ENCODE data around the gene KRT76.
"Not testable (repeated sequence)": the region's sequence is repeated elsewhere in the genome, so short reads cannot be mapped to it uniquely, and the experiment has no call there.

Gene KRT76

DNA sequence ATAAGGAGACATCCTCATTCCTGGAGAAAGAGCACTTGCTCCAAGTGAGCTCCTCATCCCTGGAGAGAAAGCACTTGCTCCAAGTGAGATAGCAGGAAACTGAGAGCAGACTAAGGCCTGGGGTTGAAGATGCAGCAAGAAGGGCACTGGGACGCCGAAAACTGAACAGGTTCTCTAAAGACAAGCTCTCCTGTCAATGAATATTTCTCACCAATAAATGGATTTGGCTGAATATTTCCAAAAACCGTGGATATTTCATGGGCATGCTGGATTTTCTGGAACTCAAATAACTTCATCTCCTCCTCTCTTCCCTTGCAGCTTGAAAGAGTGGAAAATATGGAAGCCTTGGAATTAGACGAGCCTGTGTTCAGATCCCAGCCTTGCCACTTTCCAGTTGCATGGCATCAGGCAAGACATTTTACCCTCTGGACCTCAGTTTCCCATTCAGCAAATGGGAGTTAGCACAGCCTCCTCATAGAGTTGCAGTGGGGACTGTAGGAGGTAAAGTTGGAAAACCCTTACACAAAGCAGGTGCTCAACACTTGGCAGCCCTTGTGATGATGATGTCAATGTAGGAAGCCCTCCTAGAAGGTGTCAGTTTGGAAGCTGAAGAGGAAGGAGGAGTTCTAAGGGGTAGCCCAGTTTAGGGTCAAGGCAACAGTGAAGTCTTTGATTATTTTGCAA is 4.4 kb upstream of the KRT76 start:
- DNase-seq (ENCODE audit: low read depth): no peak

DNA sequence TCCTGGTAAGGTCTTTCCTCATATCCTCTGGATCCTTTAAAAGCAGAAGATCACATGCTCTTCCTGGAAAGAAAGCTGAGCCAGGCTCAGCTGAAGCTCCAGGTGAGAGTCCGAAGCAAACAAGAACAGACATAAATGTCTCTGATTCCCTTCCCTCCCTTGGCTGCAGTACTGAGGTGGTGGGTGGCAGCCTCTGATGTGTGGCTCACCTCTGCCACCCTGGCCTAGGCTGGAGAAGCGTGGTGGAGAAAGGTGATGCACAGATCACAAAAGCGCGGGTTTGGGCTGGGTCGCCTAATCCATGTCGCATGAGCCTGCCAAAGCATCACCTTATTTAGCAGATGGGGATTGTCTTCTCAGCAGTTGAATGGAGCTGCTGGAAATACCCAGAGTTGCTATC is 2.8 kb upstream of the KRT76 start:
- no peak for DNase-seq (ENCODE audit: low read depth)

DNA sequence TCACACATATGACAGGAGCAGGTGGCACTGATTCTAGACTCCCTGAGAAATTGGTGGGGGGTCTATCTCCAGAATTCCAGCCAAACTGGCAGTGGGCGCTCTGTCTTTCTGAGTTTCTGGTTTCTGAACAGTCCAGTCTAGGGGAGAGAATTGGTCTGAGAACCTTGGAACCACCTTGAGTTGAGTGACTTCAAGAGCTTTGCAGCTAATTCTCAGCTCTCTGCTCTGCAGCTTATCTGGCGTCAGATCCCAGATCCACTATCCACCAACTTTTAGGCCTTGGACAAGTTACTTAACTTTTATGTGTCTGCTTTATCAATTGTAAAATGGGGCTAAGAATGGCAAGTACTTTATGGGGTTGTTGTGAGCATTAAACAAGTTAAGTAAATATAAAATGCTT is 1.7 kb upstream of the KRT76 start:
- no peak for DNase-seq (ENCODE audit: low read depth)

DNA sequence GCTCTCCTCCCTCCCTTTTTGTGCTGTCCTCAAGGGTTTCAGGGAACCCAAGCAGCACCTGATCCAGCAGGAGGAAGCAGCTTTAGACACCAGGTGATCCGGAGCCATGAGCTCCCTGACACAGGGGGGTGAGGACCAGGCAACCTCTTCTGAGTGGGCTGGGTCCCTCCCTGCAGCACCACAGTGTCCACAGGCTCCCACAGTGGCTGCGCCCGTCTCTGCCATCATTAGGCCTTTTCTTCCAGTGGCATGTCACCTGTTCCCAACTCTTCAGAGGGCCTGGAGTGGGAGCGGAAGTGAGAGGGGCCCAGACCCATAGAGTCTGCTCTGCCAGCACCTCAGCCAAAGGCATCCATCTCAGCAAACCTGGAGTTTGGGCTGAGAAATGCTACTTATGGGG is 421 bp upstream of the KRT76 start:
- no peak for DNase-seq (ENCODE audit: low read depth)

DNA sequence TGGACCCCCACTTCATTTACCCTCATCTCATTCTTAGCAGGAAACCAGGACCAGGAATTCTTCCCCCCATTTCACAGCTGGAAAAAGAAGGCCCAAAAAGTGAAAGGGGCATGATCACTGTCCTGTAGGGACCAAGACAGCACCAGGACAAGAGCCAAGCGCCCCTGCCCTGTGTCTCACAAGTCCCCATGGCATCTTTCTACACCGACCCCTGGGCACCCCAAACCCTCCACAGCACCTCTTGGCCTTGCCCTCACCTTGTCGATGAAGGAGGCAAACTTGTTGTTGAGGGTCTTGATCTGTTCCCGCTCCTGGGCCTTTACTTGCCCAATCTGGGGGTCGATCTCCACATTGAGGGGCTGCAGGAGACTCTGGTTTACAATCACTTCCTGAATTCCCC is 710 bp downstream of the KRT76 start:
- DNase-seq (ENCODE audit: low read depth): no peak

DNA sequence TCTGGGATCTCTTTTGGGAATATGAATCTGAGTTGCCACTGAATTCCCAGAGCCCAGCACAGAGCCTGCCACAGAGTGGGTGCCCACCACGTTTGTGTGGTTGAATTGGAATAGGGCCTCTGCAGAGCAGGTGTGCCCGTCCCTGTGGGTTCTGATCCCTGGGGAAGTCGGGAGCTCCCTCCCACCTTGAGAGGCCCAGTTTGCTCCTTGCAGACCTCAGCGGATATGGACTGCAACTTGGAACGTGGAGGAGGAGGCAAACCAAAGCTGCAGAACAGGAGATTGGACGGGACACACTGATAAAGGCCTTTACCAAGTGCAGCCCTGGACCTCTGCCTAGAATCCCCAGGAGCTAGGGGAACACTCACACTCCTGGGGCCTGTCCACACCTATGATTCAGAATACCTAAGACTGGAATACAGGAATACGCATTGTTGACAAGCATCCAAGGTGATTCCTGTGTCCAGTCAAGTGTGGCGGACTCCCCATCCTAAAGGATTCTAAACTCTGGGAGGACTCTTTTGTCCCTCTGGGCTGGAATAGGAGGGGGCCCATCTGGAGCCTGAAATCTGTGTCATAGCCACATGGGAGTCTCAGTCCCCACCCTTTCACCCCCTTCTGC is 2.4 kb downstream of the KRT76 start:
- no peak for DNase-seq (ENCODE audit: low read depth)

DNA sequence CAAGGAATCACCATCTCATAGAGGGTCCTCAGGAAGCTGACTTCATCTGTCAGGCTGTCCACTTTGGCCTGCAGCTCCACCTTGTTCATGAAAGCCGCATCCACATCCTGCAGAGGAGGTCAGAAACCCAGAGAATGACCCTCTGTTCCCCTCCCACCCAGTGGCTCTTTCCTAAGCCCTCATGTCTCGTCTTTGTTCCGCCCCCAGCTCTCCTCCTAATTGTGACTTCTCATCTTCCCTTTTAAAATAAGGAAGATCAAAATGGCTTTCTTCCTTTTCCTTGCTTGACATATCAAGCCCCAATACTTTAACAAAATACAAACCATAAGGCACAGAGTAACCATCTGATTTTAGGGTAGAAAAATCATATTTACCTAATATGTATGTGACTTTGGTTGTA is 4.4 kb downstream of the KRT76 start:
- DNase-seq (ENCODE audit: low read depth): no peak

DNA sequence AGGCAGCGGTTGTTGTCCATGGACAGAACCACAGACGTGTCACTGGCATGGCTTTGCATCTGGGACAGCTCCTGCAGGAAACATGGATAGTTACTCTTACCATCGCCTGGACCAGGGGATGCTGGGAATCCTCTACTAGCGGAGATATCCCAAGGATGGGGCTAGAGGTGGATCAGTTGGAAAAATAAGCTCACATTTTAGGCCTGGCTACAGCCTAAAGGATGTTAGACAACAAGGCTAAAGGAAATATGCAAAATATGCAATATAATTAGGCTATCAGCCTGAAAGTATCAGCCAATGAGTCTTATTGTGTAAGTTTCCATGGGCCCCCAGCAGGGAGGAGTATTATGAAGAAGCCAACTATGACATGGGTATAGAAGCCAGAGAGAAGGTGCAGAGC is 5.0 kb downstream of the KRT76 start:
- DNase-seq (ENCODE audit: low read depth): no peak

DNA sequence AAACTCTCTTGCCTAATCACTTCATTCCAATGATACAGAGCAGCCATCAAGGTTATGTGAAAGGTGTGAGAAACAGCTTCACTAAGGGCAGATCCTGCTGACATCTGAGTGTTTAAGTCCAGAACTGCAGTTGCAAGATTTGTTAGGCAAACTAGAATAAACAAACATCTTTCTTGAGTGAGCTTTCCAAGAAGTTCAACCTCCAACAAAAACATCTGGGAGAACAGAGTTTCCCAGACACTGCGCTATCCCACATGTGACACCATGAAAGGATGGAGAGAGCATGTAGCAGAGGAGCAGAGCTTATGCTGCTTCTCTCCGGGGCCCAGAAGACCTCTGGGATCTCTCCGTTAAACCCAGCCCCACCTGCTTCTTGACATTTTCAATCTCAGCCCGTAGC is 5.6 kb downstream of the KRT76 start:
- no peak for DNase-seq (ENCODE audit: low read depth)

DNA sequence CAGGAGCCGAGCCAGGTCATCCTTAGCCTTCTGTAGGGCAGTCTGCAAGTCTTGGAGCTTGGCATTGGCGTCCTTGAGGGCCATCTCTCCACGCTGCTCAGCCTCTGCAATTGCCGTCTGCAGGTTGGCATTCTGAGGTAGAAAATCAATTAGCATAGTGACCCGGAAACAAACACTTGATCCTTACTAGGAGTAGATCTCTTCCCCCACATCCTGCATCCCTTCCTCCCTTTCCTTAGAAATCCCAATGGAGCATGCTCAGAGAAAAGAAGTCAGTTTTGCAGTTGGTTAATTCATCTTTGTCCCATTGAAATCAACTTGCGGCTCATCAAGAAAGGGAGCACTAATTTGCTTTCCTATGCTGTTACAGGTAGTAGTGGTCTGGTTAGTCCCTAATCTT is 6.1 kb downstream of the KRT76 start:
- no peak for DNase-seq (ENCODE audit: low read depth)

DNA sequence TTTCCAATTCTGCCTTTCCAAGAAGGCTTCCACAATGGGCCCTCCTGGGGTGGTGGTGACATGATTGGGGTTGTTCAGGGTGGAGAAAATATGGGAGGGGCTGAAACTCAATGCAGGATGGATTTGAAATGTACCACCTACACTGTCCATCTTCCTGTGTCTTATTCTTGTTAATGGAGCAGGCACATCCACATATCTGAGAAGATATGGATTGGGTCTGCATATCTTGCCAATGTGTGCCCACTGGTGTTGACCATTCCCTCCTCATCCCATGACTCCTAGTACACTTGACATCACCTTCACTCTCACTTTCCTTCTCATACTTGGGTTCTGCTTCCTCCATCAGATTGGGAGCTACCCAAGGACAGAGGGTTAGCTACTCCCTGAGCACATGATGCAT is 7.2 kb downstream of the KRT76 start:
- no peak for DNase-seq (ENCODE audit: low read depth)

DNA sequence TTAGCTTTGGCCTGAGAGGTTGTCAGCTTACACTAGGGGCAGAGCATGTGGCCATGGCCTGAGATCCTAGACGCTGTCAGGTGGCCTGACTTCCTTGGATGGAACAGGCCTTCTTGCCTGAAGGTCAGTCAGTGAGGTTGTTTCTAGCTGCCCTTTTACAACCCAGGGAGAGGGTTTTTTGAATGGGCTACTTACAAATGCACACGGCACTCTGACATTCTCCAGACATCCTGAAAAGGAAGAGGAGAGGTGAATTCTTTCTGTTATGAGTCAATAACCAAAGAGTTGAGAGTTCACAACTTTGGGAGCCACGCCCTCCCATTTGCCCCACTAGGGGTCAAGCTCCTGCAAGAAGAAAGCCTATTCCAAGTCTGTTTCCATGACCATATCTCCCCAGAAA is 7.8 kb downstream of the KRT76 start:
- DNase-seq (ENCODE audit: low read depth): no peak

DNA sequence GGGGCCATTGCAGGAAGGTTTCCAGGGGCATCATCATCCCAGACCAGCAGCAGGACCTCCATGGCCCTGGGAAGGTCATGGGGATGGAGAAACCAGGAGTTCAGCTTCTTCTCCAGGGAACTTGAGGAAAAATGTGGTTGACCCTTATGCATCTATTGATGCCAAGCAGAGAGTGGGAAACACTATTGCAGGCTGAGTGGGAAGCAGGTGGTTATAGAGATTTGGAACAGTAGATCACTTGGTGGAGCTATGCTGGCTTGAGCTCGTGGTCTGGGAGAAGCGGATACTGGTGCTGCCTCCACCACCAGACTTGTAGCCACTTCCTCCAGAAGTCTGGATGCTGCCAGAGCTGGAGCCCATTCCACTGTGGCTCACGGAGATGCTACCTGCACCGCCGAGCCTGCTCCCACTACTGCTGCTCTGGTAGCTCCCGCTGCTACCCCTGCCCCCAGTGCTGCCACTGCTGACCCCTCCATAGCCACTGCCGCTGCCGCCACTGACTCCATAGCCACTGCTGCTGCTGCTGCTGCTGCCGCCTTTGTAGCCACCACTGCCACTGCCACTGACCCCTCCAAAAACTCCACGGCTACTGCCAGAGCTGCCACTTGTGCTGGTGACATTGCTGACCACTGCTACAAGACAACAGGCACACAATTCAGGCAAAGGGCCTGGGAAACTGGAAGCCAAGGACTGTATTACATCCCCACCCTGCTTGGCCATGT is 8.5 kb downstream of the KRT76 start:
- no peak for DNase-seq (ENCODE audit: low read depth)

DNA sequence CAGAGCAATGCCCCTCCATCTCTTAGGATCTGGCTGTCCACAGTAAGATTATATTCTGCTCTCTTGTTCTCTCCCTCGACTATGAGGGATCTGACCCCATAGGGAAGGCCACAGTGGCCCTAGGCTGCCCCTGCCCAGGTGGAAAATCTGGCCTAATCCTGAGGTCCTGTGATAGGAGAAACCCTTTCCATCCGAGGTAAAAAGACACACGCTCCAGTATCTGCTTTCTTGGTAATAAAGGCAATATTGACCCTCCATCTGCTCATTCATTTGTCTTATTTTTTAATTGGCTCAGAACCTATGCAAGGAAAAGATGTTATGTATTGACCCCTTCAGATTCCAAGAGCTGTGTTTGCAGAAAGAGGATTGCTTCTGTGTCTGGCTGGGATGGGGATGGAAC is 9.7 kb downstream of the KRT76 start:
- no peak for DNase-seq (ENCODE audit: low read depth)

DNA sequence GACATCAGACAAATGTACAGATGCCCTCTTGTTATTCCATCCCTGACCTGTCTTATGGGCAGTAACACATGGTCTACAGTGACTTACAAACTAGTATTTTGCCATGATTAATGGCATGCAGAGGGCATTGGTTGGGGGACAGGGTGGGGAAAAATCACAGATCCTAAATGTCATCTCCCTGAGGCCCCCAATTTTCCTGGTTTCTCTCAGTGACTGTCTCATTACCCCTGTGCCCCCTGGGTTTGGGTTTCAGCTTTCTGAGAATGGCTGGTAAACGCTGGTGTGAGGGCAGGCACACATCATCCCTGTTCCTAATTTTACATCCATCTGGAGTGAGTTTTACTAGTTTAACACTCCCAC is 10.1 kb downstream of the KRT76 start:
- no peak for DNase-seq (ENCODE audit: low read depth)

DNA sequence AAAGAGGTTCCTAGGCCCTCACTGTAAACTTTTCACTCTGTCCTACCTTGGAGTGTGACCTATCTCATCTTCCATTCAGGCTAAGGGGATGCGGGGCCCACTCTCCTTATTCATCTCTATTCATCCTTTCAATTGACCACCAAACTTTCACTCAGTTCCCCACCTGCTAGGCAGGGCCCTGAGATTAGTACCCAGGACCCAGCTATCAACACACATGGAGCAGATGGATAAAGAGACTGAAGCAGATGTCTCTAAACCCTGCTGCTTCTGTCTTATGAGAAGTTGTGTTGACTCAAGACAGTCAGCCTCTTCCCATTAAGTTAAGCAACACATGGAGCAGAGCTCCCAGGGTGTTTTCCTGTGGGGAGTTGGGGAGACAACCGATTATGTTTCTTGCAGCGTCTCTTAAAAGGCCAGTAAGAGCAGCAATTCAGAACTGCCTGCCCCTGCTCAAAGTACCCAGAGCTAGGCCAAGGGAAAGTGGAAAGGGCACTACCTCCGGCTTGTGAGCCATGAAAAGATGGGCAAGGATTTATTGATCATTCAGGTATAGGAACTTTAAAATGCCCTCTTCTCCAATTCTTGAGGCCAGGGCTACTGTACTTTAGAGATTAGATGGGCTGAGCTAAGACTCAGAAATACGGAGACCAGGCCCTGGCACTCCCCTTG is 10.7 kb downstream of the KRT76 start:
- DNase-seq (ENCODE audit: low read depth): no peak

DNA sequence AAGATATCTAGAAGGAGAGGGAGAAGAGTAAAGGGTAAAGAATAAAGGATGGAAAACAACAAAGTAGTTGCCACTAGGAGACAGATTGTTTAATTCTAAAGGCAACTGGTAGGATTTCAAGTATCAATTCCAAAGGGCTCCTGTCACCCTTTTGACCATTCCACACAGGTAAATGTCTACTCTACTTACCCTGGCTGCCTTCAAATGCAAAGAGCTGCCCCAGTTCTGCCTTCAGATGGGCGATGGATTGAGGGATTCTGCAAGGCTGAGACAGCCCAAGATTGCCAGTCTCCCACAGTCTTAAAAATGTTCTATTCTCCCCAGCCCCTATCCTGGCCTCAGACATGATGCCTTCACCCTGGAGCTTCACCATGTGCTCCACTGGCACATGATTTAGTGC is 11.4 kb downstream of the KRT76 start:
- DNase-seq (ENCODE audit: low read depth): no peak

DNA sequence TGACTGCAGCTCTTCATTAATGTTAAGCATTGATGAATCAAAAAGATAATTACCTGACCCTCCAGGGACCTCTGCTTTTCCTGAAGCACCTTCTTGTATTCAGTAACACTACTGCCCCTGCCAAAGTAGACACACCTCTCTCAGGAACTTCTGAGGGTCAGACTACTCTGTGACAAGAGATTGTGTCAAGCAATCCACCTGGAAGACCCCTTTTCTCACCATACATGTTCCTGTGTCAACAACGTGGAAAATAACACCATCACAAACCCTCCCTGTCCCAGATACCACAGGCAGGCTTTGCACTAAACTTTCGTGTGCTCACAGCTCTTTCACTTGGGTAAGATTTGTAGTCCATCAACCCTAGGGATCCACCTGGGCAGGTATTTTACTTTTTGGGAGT is 13.2 kb downstream of the KRT76 start:
- no peak for DNase-seq (ENCODE audit: low read depth)

DNA sequence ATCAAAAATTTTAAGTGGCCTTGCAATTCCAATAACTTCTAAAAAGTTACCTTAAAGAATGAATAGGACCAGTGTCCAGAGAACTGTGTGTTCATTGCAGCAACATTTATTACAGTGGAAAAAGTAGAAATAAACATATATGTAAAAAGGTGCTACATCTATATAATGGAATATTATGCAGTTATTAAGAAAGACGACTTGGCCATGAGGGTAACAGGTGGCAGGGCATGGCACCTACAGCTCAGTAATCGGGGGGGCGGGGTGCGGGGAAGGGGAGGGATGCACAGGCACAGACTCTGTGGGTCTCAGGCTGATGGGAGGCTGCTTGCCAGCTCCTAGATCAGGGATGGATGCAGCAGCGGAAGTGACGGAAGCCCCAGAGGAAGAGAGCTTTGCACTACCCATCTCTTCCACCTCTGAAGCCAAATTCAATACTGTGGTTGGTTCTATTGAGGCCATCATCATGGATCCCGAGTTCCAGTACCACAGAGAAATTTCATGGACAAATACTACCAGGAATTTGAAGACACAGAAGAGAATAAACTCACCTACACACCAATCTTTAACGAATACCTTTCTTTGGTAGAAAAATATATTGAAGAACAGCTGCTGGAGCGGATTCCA is 14.0 kb downstream of the KRT76 start:
- DNase-seq (ENCODE audit: low read depth): no peak

DNA sequence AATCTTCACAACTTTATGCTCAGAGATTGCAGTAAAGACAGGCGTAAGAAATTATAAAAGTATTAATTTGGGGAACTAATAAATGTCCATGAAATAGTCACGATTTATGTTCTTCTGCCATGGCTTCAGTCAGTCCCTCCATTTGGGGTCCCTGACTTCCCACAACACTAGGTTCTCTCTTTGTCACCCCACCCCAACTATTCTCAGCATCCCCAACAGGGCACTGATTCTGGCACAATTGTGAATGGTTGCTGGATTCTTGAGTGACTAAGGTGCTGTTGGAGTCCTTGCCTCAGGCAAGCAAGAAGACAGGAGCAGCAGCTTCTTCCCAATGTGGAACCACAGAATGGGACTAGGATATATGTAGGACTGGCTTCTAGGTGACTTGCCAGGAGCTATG is 15.3 kb downstream of the KRT76 start:
- DNase-seq (ENCODE audit: low read depth): no peak

DNA sequence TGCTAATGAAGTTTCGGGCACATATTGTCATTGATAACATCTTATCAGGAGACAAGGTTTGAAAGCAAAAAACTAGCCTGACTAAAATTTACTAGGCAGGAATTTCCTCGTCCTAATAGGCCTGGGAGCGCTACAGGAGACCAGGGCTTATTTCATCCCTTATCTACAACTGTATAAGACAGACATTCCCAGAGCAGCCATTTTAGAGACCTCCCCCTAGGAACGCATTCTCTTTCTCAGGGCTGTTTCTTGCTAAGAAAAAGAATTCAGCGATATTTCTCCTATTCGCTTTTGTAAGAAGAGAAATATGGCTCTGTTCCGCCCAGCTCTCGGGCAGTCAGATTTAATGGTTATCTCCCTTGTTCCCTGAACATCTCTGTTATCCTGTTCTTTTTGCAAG is 15.9 kb downstream of the KRT76 start:
- DNase-seq (ENCODE audit: low read depth): not testable (repeated sequence)

DNA sequence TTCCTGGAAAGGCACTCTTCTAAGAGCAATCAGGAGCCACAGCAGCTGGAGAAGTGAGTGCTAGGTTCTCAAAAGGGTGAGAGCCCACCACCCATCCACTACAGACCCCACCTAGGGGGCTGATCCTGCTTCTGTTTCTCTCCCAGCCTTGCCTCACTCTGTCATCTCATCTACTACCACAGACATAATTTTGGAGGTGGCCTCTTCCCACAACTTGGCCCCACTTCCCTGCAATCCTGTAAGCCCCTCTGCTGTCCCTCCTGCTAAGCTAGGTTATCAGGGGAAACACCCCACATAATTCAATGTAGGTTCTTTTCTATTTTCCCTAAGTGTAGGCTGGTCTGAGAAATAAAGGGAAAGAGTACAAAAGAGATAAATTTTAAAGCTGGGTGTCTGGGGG is 16.5 kb downstream of the KRT76 start:
- DNase-seq (ENCODE audit: low read depth): no peak

DNA sequence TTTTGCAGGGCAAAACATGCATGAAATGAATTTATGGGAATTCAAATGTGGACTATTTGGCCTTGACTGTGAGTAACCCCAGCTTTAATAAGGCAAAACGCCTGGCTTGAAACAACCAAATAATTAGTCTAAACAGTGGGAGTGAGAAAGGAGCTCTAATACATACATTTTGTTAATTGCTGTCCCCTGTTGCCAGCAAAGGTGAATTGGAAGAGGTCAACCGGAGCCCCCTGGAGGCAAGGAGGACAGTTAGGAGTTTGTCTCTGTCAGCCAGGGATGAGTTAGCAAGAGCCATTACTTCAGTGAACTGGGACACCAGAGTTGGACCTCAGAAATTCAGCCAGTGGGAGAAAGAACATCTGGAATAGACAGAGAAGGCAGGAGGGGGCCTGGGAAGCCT is 17.4 kb downstream of the KRT76 start:
- no peak for DNase-seq (ENCODE audit: low read depth)

Data from stimulated activated CD8-positive, alpha-beta memory T cell treated with anti-CD3 and anti-CD28 coated beads, Interleukin-4, amount 100 ng/mL, for 24 hours (primary cell).